HuH-7 (cell line): Measurements from ENCODE around the gene DCAF7.
A peak's percentile ranks its signal among the peaks of the same experiment; 100 is the strongest.

ENCODE experiments used
- DNase-seq: peaks from one replicate; pipeline ENCODE4 v3.0.0; 2011; ENCODE audit warnings: low spot score

The DCAF7 gene

GRCh38 chr17:63549946-63550816 lies at the start of gene DCAF7:
Gene DCAF7 (plus strand): TSS chr17:63550477. CDS start chr17:63550678, 201 bp downstream.
- DNase-seq, result peak; percentile 98

- no peak for DNase-seq
These were observed 49.5 kb upstream of the DCAF7 start for GRCh38 chr17:63500543-63501390.

- no peak for DNase-seq
These were observed 47.0 kb upstream of the DCAF7 start for GRCh38 chr17:63503341-63503705.

- DNase-seq, result no peak
These were observed 46.0 kb upstream of the DCAF7 start for GRCh38 chr17:63504261-63504660.

- no peak for DNase-seq
These were observed 44.9 kb upstream of the DCAF7 start for GRCh38 chr17:63505341-63505740.

- no peak for DNase-seq
These were observed 43.6 kb upstream of the DCAF7 start for GRCh38 chr17:63506627-63507026.

- no peak for DNase-seq
These were observed 38.9 kb upstream of the DCAF7 start for GRCh38 chr17:63511331-63511730.

GRCh38 chr17:63512388-63512787 lies 37.9 kb upstream of the DCAF7 start:
- DNase-seq, result no peak

GRCh38 chr17:63512896-63513644 lies 37.2 kb upstream of the DCAF7 start:
- no peak for DNase-seq

- DNase-seq, result no peak
These were observed 35.8 kb upstream of the DCAF7 start for GRCh38 chr17:63514477-63514876.

GRCh38 chr17:63514974-63515373 lies 35.3 kb upstream of the DCAF7 start:
- DNase-seq, result no peak

- no peak for DNase-seq
These were observed 34.9 kb upstream of the DCAF7 start for GRCh38 chr17:63515426-63515825.

- DNase-seq, result no peak
These were observed 33.1 kb upstream of the DCAF7 start for GRCh38 chr17:63516910-63517824.

- no peak for DNase-seq
These were observed 32.3 kb upstream of the DCAF7 start for GRCh38 chr17:63517825-63518534.

- no peak for DNase-seq
These were observed 31.0 kb upstream of the DCAF7 start for GRCh38 chr17:63519116-63519881.

GRCh38 chr17:63519972-63520882 lies 30.1 kb upstream of the DCAF7 start:
- peak; percentile 65 for DNase-seq

GRCh38 chr17:63523253-63523855 lies 26.9 kb upstream of the DCAF7 start, which contains the start of gene KCNH6:
Gene KCNH6 (plus strand): TSS chr17:63523358. CDS start chr17:63523414, 56 bp downstream.
- DNase-seq, result no peak

GRCh38 chr17:63524051-63524450 lies 26.2 kb upstream of the DCAF7 start:
- DNase-seq, result no peak
